B cell (primary cell): ENCODE measurements around the gene SHMT2. TPM values are rescaled to one million over a fixed set of nuclear protein-coding genes. Genes with fewer than 3 reads are reported as not detected.

ENCODE experiments used
- ATAC-seq: fragments of 200-7000 bp; cut with Tn5 transposase; one replicate; pipeline ENCODE4 v1.10.0; 2021; ENCODE audit warnings: low read depth, mild to moderate bottlenecking, moderate number of reproducible peaks, moderate library complexity
- CTCF ChIA-PET: fragments of 350-600 bp; sonication (Branson Sonifier 250); formaldehyde crosslinking; loops from one replicate; lab custom pipeline; 2021; ENCODE audit warnings: antibody characterized with exemption, inconsistent platforms; lab: Charles Lee
- POLR2A ChIA-PET: fragments of 350-600 bp; sonication (Branson Sonifier 250); formaldehyde crosslinking; loops from one replicate; lab custom pipeline; 2021; ENCODE audit warnings: antibody characterized with exemption; lab: Charles Lee
- DNase-seq: peaks from one replicate; pipeline ENCODE4 v3.0.0; 2013
- H2AFZ ChIP-seq: 2 replicates; pipeline ENCODE4 v1.6.1; 2012; ENCODE audit warnings: mild to moderate bottlenecking, low read depth, low read length; ENCODE audit not compliant: insufficient read depth, poor library complexity, severe bottlenecking
- H3K27ac ChIP-seq, 2 donors: 1 replicate in 1 of 2; 2 replicates in 1 of 2; pipeline ENCODE4 v1.5.1; 2012 to 2013; ENCODE audit warnings: low read length in 2 of 2, mild to moderate bottlenecking in 2 of 2, moderate library complexity in 1 of 2
- H3K27me3 ChIP-seq, 4 experiments: fragments of 200-600 bp in 1 of 4; sonication (generic) in 1 of 4; replicated peaks in 1 of 4; 1 replicate in 2 of 4; 2 replicates in 2 of 4; pipeline versions ENCODE4 v1.6.1 to v1.7.0; 2013 to 2016; ENCODE audit warnings: low read length in 3 of 4, mild to moderate bottlenecking in 2 of 4, mixed read lengths in 1 of 4, moderate library complexity in 1 of 4; ENCODE audit not compliant: insufficient read depth in 4 of 4, control insufficient read depth in 3 of 4; ENCODE audit errors: control extremely low read depth in 1 of 4
- H3K36me3 ChIP-seq, 2 experiments: replicated peaks in 1 of 2; 1 replicate in 1 of 2; 2 replicates in 1 of 2; pipeline versions ENCODE4 v1.6.1 to v1.7.1; 2013; ENCODE audit warnings: low read length in 1 of 2; ENCODE audit not compliant: insufficient read depth in 2 of 2, control insufficient read depth in 1 of 2; ENCODE audit errors: control extremely low read depth in 1 of 2, extremely low read depth in 1 of 2
- H3K4me1 ChIP-seq, 2 donors: fragments of 200-600 bp in 1 of 2; sonication (generic) in 1 of 2; 1 replicate in 1 of 2; 2 replicates in 1 of 2; pipeline versions ENCODE4 v1.5.1 to v1.6.1; 2013 to 2017; ENCODE audit warnings: low read length in 2 of 2; ENCODE audit not compliant: control insufficient read depth in 2 of 2, insufficient read depth in 2 of 2
- H3K4me2 ChIP-seq: replicated peaks from 2 replicates; pipeline ENCODE3; 2012; ENCODE audit warnings: mild to moderate bottlenecking, low read depth, low read length; ENCODE audit not compliant: poor library complexity, severe bottlenecking
- H3K4me3 ChIP-seq, 5 experiments: fragments of 200-600 bp in 1 of 5; sonication (generic) in 1 of 5; 1 replicate in 3 of 5; 2 replicates in 2 of 5; pipeline versions ENCODE4 v1.5.1 to v1.7.0; 2011 to 2016; ENCODE audit warnings: low read length in 4 of 5, mild to moderate bottlenecking in 4 of 5, low read depth in 2 of 5, control low read depth in 1 of 5, moderate library complexity in 1 of 5; ENCODE audit not compliant: insufficient read depth in 1 of 5; ENCODE audit errors: control extremely low read depth in 1 of 5, extremely low read depth in 1 of 5
- H3K79me2 ChIP-seq: fragments of 200-600 bp; sonication (generic); one replicate; pipeline ENCODE4 v1.6.0; 2016; ENCODE audit warnings: low read length; ENCODE audit not compliant: control insufficient read depth, insufficient read depth
- H3K9ac ChIP-seq: fragments of 200-600 bp; sonication (generic); 2 replicates; pipeline ENCODE4 v1.6.1; 2017; ENCODE audit warnings: mild to moderate bottlenecking, low read length, moderate library complexity
- H3K9me3 ChIP-seq, 3 donors: one replicate each; pipeline versions ENCODE4 v1.6.1 to v1.7.1; 2013; ENCODE audit warnings: low read length in 2 of 3; ENCODE audit not compliant: control insufficient read depth in 2 of 3, insufficient read depth in 1 of 3; ENCODE audit errors: control extremely low read depth in 1 of 3
- H4K20me1 ChIP-seq: 2 replicates; pipeline ENCODE4 v1.6.0; 2012; ENCODE audit warnings: mild to moderate bottlenecking, low read length; ENCODE audit not compliant: insufficient read depth, control insufficient read depth, poor library complexity, severe bottlenecking
- H3K27ac Mint-ChIP-seq: one replicate; pipeline ENCODE4 v1.8.0; 2021; ENCODE audit warnings: mixed read lengths
- H3K27me3 Mint-ChIP-seq: one replicate; pipeline ENCODE4 v1.8.0; 2021; ENCODE audit warnings: mixed read lengths
- H3K4me1 Mint-ChIP-seq: one replicate; pipeline ENCODE4 v1.8.0; 2021; ENCODE audit warnings: mixed read lengths
- H3K4me3 Mint-ChIP-seq: one replicate; pipeline ENCODE4 v1.8.0; 2021; ENCODE audit warnings: mixed read lengths
- H3K9me3 Mint-ChIP-seq: one replicate; pipeline ENCODE4 v1.8.0; 2022; ENCODE audit warnings: mixed read lengths; ENCODE audit not compliant: insufficient read depth
- EZH2 ChIP-seq: IDR thresholded peaks from 2 replicates; pipeline ENCODE4 v1.6.1; 2012; ENCODE audit warnings: borderline replicate concordance, low read depth, mild to moderate bottlenecking, moderate library complexity, low read length; ENCODE audit not compliant: insufficient read depth, poor library complexity, severe bottlenecking
- WGBS: methylation state at CpG from one replicate; pipeline ENCODE4 v1.1.5; 2013; ENCODE audit warnings: missing lambda C conversion rate; ENCODE audit not compliant: insufficient coverage; 5-methylcytosine and 5-hydroxymethylcytosine counted together
- intact Hi-C: fragments of 100-400 bp; cut with micrococcal nuclease; formaldehyde crosslinking; loops from one replicate; pipeline ENCODE4 v1.10.0; 2022
- polyA plus RNA-seq: library from polyadenylated mRNA; depleted of rRNA; stranded (reverse); fragments of >200 nt; gene quantifications from 2 replicates; pipeline ENCODE4 v1.2.3, GENCODE V29; 2012
- total RNA-seq, 2 donors: library from RNA; stranded (reverse); fragments of 120-200 nt in 1 of 2; gene quantifications; 1 replicate in 1 of 2; 2 replicates in 1 of 2; pipeline versions ENCODE4 v1.2.3 to v1.2.4, GENCODE V29; 2013 to 2022
- TF ChIP-seq, protein P1 (sequence below): fragments of 200-600 bp; IDR thresholded peaks from one replicate; pipeline ENCODE4 v1.8.0; 2022; ENCODE audit warnings: antibody characterized with exemption, mild to moderate bottlenecking

Gene SHMT2
- total and polyA plus RNA-seq, 2 donors (not counting 1 experiment from before 2014, with no cell fraction given), result 166 to 236 TPM

DNA sequence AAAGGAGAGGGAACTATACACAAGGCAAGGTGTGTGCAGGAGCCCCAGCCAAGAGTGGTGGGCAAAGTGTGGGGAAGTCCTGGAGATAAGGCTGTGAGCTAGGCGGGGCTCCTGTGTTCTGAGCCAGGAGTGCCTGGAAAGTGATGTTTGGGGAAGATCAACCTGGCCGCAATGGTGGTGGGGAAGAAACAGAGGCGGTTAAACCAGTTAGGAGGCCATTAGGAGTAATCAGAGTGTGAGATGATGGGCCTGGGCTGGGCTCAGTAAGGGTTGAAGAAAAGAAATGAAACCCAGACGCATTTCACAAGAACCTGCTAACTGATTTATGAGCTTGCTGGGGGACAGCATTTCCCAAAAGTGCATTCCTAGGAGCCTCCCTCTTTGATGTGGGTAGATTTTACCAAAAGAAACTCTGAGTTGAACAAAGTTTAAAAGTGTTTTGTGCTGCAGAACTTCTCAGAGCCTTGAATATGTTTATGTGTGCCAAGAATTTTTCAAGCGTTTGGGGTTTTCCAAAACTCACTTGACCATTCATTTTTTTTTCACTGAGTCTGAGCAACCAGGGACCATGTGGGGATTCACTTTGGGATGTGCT lies 47.9 kb upstream of the SHMT2 start:
- no peaks in the 10 kb centered on the region for H3K9me3 ChIP-seq
- no peaks in the 10 kb centered on the region for H3K79me2 ChIP-seq
- no peak overlapping the region for H3K4me3 Mint-ChIP-seq
- peaks cover 5% of the 10 kb centered on the region for H3K4me1 Mint-ChIP-seq
- no peak overlapping the region for H3K4me3 ChIP-seq
- no peak overlapping the region for H3K4me2 ChIP-seq
- H4K20me1 ChIP-seq, result no peaks in the 10 kb centered on the region
- intact Hi-C loops, result loop anchor here (2.0 kb wide), 1 partner anchor 173 kb away; no protein-coding TSS in a partner anchor
- no peaks in the 10 kb centered on the region for H3K36me3 ChIP-seq
- peaks cover 0 to 6% of the 10 kb centered on the region in 2 donors for H3K4me1 ChIP-seq
- no peaks in the 10 kb centered on the region for H3K9me3 Mint-ChIP-seq
- no peak overlapping the region for H3K27ac Mint-ChIP-seq
- H3K9ac ChIP-seq, result no peak overlapping the region
- no peaks in the 10 kb centered on the region for H3K27me3 ChIP-seq
- TF ChIP-seq, protein P1, sequence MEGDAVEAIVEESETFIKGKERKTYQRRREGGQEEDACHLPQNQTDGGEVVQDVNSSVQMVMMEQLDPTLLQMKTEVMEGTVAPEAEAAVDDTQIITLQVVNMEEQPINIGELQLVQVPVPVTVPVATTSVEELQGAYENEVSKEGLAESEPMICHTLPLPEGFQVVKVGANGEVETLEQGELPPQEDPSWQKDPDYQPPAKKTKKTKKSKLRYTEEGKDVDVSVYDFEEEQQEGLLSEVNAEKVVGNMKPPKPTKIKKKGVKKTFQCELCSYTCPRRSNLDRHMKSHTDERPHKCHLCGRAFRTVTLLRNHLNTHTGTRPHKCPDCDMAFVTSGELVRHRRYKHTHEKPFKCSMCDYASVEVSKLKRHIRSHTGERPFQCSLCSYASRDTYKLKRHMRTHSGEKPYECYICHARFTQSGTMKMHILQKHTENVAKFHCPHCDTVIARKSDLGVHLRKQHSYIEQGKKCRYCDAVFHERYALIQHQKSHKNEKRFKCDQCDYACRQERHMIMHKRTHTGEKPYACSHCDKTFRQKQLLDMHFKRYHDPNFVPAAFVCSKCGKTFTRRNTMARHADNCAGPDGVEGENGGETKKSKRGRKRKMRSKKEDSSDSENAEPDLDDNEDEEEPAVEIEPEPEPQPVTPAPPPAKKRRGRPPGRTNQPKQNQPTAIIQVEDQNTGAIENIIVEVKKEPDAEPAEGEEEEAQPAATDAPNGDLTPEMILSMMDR, result no peak
- no peak for TF ChIP-seq EZH2
- no peak for ATAC-seq
- ChIA-PET CTCF (interaction anchor here (0.7 to 7.5 kb wide), 13 partner anchors 9 to 428 kb away, joined by 3 to 108 read pairs (median 5); partner anchors contain the start of genes LRP1 and STAT6), POLR2A (interaction anchor here (1.1 kb wide), 1 partner anchor 112 kb away, joined by 5 read pairs; no protein-coding TSS in a partner anchor)
- no peak overlapping the region for H3K27ac ChIP-seq
- no peak overlapping the region for H2AFZ ChIP-seq
- no peak for DNase-seq
- 85% methylated on average over 4 of the region's 5 CpGs for WGBS
- H3K27me3 Mint-ChIP-seq, result peaks cover 2% of the 10 kb centered on the region
